ENCODE results near the gene DMAC2. TPM values are rescaled to one million over a fixed set of nuclear protein-coding genes. Genes with fewer than 3 reads are reported as not detected.
"Not testable (repeated sequence)": the region's sequence is repeated elsewhere in the genome, so short reads cannot be mapped to it uniquely, and the experiment has no call there.

Gene DMAC2
- total RNA-seq, 1 donor from 2014 or later = 33.9 TPM

- ATAC-seq; intact Hi-C loops (cut with DNase I): not testable (repeated sequence)
Observed at GRCh38 chr19:41408846-41409245, 30.9 kb downstream of the DMAC2 start.

GRCh38 chr19:41408256-41408655, 31.5 kb downstream of the DMAC2 start:
- intact Hi-C loops (cut with DNase I) = no loop called here
- ATAC-seq = no peak

More at GRCh38 chr19:41408846-41409245, 30.9 kb downstream of the DMAC2 start:
- DNase-seq (ENCODE audit: low spot score) = not testable (repeated sequence)

DNA sequence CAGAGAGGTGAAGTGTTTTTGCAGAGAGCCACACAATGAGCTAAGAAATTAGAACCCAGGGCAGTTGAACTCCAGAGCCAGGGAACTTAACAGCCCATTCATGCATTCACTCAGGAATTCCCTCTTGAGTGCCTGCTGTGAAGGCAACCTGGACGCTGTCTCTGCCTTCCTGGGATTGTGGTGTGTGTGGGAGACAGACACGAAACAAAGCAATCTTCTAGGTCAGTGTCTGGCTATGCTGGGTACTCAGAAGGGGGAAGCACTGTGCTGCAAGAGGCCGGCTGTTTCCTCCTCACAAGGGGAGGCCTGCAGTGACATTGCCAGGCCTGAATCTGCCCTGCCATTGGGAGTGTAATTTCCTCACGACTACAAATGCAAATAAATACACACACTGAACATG, 32.4 kb downstream of the DMAC2 start:
- intact Hi-C loops (cut with DNase I) = no loop called here

More at GRCh38 chr19:41408256-41408655, 31.5 kb downstream of the DMAC2 start:
- DNase-seq (ENCODE audit: low spot score) = no peak

GRCh38 chr19:41405776-41406175, 33.9 kb downstream of the DMAC2 start:
- intact Hi-C loops (cut with DNase I) = no loop called here
- no peak for ATAC-seq
- DNase-seq (ENCODE audit: low spot score) = no peak

More for the DNA sequence above, 32.4 kb downstream of the DMAC2 start:
- DNase-seq (ENCODE audit: low spot score) (no peak), ATAC-seq (peak; percentile 55)

GRCh38 chr19:41403181-41403970, 36.3 kb downstream of the DMAC2 start:
- intact Hi-C loops (cut with DNase I) = no loop called here

DNA sequence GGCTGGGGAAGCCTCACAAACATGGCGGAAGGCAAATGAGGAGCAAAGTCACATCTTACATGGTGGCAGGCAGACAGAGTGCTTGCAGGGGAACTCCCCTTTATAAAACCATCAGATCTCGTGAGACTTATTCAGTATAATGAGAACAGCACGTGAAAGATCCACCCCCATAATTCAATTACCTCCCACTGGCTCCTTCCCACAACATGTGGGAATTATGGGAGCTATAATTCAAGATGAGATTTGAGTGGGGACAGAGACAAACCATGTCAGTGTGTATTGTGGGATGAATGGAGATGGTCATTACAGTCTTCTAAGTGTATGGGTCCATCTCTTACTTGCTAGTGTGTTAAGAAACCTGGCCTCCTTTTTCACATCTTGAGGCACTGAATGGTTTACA, 37.7 kb downstream of the DMAC2 start:
- DNase-seq (ENCODE audit: low spot score) = no peak
- intact Hi-C loops (cut with DNase I) = no loop called here
- ATAC-seq = no peak

More at GRCh38 chr19:41403181-41403970, 36.3 kb downstream of the DMAC2 start:
- DNase-seq (ENCODE audit: low spot score) (no peak), ATAC-seq (no peak)

GRCh38 chr19:41401483-41401882, 38.2 kb downstream of the DMAC2 start:
- no peak for DNase-seq (ENCODE audit: low spot score)
- no peak for ATAC-seq
- intact Hi-C loops (cut with DNase I) = no loop called here

DNA sequence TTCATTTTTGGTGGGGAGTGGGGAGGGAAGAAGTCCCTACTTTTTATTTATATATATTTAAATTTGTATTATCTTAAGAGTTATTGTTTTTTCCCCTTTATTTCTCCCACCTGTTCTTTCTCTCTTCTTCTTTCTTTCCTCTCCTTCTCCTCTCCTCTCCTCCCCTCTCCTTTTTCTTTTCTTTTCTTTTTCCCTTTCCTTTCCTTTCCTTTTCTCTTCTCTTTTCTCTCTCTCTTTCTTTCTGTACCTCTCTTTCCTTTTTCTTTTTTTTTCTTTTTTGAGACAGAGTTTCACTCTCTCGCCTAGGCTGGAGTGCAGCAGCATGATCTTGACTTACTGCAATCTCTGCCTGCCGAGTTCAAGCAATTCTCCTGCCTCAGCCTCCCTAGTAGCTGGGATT, 40.2 kb downstream of the DMAC2 start:
- no peak for DNase-seq (ENCODE audit: low spot score)
- intact Hi-C loops (cut with DNase I) = no loop called here
- no peak for ATAC-seq

DNA sequence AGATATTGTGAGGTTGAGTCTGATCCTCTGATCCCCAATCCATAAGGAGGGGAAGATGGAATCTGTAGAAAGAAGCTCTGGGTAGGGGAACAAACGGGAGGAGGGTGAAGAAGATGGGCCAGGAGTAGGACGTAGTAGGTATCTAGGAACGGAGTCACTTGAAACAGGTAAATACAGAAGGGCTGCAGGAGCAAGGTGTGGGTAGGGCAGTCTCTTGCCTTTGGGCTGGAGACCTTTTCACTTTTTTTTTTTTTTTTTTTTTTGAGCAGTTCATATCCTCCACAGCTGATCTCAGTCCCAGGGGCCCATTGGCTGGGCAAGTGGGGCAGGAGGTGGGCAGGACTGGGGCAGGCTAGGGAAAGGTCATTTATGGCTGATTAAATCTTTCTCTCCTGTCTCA, 40.6 kb downstream of the DMAC2 start:
- DNase-seq (ENCODE audit: low spot score) (no peak), ATAC-seq (no peak)
- intact Hi-C loops (cut with DNase I) = no loop called here

GRCh38 chr19:41398598-41398997, 41.1 kb downstream of the DMAC2 start:
- DNase-seq (ENCODE audit: low spot score) (no peak), ATAC-seq (no peak)
- intact Hi-C loops (cut with DNase I) = no loop called here

GRCh38 chr19:41398050-41398418, 41.7 kb downstream of the DMAC2 start:
- intact Hi-C loops (cut with DNase I) = no loop called here
- DNase-seq (ENCODE audit: low spot score) = no peak
- ATAC-seq = no peak

DNA sequence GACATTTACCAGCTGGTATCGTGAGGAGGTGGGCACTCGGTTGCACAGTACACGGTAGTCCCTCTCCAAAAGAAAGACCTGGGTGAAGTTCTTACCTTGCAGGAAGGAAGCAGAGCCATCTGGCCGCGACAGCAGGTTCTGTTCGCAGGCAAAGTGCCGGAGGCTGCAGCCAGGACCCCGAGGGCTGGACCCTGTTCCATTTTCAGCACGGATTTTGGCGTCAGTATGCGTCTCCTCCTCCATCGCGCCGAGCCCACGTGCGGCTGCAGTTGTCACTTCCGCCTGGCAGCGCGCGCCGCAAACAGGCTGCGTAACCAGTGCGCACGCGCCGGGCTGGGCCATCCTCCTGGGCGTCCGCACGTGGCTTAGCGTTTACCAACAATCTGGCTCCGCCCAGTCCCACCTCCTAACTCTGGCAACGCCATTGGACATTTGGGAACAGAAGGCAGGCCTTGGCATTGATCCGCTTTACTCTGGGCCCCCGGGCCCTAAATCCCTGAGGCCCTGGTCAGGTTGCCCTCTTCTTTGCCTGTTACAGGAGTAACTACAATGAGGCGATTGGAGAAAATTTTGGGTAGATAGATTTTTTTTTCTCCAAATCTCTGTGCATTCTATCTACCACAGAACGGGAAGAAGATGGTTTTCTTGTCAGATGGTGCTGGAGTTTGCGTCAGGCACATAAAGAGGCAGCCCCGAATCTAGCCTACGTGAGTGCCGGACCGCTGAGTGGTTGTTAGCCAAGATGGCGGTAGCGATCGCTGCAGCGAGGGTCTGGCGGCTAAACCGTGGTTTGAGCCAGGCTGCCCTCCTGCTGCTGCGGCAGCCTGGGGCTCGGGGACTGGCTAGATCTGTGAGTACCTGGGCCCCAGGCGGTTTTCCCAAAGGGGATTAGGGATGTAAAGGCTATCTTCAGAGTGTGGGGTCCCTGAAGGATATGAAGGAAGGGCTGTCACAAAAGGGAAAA, 42.3 kb downstream of the DMAC2 start, which contains the start of the genes BCKDHA and EXOSC5:
TSS of gene BCKDHA (plus strand) at position 733 of the 964 bp plus-strand sequence. CDS start at position 743, 10 bp downstream.
TSS of gene EXOSC5 (minus strand) at position 274 of the 964 bp plus-strand sequence. CDS start at position 243, 31 bp downstream.
- ATAC-seq = peak; percentile 99
- peak; percentile 99 for DNase-seq (ENCODE audit: low spot score)
- intact Hi-C loops (cut with DNase I) = no loop called here

- intact Hi-C loops (cut with DNase I) = no loop called here
Observed at GRCh38 chr19:41395355-41395754, 44.4 kb downstream of the DMAC2 start.

DNA sequence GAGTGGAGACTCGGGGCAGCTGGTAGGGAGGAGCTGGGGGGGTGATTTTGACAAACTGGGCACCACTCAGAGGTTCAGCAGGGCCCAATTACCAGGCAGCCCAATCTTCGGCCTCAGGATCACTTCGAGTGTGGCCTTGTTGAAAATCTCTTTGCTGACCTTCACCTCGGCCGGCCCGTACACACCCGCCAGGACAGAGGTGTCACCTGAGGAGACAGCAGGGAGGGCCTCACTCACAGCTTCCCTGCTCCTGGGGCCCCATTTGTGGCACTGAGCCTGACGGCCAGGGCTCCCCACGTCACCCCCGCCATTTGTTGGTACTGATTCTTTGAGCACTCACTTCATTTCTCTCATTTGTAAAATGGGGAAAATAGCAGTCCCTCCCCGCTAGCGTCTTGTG, 46.9 kb downstream of the DMAC2 start:
- DNase-seq (ENCODE audit: low spot score) (no peak), ATAC-seq (no peak)
- intact Hi-C loops (cut with DNase I) = no loop called here

More at GRCh38 chr19:41395355-41395754, 44.4 kb downstream of the DMAC2 start:
- ATAC-seq (no peak), DNase-seq (ENCODE audit: low spot score) (no peak)

DNA sequence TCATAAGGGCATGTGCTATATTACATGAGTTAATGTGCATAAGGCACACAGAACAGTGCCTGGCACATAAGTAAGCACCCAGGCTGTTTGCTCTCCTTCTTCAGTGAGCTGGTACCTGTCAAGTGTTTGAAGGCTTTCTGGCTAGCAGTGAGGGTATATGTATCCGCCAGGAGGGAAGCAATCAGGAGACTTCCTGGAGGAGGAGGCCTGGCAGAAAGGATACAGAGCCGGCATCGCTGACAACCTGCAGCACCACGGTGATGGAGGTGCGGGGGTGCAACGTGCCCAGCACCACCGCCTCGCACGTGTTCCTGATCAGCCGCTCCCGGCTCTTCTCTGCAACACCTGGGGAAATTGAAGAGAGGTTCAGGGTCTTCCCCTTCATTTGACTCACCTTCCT, 48.1 kb downstream of the DMAC2 start:
- ATAC-seq = no peak
- intact Hi-C loops (cut with DNase I) = no loop called here

GRCh38 chr19:41386442-41386841, 53.3 kb downstream of the DMAC2 start:
- intact Hi-C loops (cut with DNase I) = no loop called here
- ATAC-seq = peak; percentile 54

More for the DNA sequence above, 48.1 kb downstream of the DMAC2 start:
- DNase-seq (ENCODE audit: low spot score) = no peak

DNA sequence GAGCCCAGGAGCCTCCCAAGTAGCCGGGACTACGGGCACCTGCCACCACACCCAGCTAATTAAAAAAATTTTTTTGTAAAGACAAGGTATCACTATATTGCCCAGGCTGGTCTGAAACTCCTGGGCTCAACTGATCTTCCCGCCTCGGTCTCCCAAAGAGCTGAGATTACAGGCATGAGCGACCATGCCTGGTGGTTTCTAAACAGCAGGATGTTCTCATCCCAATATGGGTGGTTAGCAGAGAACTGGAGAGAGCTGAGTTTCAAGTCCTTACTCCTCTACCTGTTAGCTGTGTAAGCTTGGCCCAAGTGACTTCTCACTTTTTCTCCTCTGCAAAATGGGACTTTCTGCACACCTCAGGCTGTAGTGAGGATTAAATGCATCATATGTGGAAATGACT, 55.4 kb downstream of the DMAC2 start:
- intact Hi-C loops (cut with DNase I) = no loop called here
- DNase-seq (ENCODE audit: low spot score) = no peak
- no peak for ATAC-seq

More at GRCh38 chr19:41386442-41386841, 53.3 kb downstream of the DMAC2 start:
- no peak for DNase-seq (ENCODE audit: low spot score)

DNA sequence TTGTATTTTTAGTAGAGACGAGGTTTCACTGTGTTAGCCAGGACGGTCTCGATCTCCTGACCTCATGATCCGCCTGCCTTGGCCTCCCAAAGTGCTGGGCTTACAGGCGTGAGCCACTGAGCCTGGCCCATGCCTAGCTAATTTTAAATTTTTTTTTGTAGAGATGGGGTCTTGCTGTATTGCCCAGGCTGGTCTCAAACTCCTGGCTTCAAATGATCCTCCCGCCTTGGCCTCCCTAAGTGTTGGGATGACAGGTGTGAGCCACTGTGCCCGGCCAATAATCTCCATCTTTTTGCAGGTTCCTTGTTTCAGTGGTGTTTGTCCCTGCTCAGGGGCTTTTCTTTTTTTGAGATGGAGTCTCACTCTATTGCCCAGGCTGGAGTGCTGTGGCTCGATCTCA, 58.2 kb downstream of the DMAC2 start:
- DNase-seq (ENCODE audit: low spot score); intact Hi-C loops (cut with DNase I); ATAC-seq: not testable (repeated sequence)
